G401 (cell line): ENCODE results near the gene KSR2. TPM values are rescaled to one million over a fixed set of nuclear protein-coding genes. Genes with fewer than 3 reads are reported as not detected.

ENCODE experiments used
- DNase-seq: peaks from one replicate; pipeline ENCODE4 v3.0.0-alpha.2; 2015; ENCODE audit warnings: low spot score
- in situ Hi-C: cut with HindIII; loops from 2 replicates; pipeline ENCODE4 v1.10.0; 2016; ENCODE audit warnings: low sequenced_read_pairs, mixed read lengths
- total RNA-seq: library from RNA; depleted of rRNA; stranded (reverse); fragments of >200 nt; shearing (Covaris generic); gene quantifications from 2 replicates; pipeline ENCODE4 v1.2.3, GENCODE V29; 2014

KSR2 gene
- total RNA-seq, 1 experiment from 2014 or later = not detected

DNA sequence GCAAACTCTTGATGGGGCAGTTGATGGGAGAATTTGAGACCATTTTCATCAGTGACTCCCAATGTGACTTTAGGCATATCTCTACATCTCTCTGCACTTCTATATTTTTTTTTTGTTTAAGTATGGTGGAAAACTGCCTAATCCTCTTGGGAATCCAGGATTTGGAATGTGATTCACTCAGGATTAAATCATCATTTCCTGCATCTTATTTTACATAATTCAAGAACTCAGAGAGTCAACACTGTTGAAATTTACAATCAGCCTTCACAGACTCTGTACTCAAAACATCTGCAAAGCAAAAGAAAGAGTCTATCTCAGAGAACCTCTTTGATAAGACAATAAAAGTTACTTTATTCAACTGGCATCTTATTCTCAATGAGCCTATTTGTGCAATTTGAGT, 346.7 kb downstream of the KSR2 start:
- no peak for DNase-seq
- in situ Hi-C loops = no loop called here

DNA sequence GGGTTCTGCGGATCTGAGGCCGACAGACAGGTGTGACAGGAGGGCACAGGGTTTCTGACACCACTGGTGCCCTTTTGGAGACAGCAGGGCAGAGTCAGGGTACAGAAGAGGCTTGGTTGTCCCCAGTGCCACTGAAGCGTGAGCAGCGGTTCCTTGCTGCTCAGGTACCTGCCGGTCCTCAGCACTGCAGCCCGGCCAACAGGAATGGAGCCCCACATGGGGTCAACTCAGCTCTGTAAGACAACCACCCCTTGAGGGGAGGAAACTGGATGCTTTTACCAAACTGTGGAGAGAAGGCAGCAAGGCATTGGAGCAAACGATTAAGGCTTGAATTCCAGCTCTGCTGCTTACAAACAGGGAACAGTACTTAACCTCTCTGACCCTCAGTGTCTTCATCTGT, 361.0 kb downstream of the KSR2 start:
- DNase-seq = no peak
- in situ Hi-C loops = no loop called here

DNA sequence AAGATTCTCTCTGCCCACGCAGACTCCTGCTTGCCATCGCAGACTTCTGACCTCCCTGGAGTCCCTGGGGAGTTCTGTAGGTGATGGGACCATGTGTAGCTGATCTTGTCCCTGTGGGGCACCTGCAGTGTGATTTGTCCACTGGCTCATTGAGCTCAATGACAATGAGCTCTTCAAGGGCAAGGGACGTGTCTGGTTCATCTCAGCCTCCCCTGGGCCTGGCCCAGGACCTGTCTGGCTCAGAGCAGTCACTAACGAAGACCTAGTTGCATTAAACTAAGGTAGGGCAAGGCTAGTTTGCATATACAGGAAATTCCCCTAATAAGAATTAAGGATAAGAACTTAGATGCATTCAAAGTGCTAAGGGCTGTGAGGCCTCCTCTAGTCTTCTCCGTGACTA, 361.8 kb downstream of the KSR2 start:
- in situ Hi-C loops = no loop called here
- DNase-seq = no peak

DNA sequence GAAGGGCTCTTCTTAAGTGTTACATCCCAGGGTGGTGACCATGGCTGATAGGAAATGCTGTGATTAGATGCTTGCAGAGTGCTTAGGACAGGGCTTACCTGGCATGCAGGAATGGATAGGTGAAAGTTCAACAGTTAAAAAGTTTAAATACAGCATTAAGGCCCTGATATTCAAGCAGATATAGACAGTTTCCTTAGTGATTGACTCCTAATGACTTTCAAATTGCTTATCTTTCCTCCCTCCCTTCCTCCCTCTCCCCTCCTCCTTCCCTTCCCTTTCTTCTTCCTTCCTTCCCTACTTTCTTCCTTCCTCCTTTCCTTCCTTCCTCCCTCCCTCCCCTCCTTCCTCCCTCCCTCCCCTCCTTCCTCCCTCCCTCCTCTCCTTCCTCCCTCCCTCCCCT, 362.8 kb downstream of the KSR2 start:
- in situ Hi-C loops = no loop called here
- DNase-seq = no peak

DNA sequence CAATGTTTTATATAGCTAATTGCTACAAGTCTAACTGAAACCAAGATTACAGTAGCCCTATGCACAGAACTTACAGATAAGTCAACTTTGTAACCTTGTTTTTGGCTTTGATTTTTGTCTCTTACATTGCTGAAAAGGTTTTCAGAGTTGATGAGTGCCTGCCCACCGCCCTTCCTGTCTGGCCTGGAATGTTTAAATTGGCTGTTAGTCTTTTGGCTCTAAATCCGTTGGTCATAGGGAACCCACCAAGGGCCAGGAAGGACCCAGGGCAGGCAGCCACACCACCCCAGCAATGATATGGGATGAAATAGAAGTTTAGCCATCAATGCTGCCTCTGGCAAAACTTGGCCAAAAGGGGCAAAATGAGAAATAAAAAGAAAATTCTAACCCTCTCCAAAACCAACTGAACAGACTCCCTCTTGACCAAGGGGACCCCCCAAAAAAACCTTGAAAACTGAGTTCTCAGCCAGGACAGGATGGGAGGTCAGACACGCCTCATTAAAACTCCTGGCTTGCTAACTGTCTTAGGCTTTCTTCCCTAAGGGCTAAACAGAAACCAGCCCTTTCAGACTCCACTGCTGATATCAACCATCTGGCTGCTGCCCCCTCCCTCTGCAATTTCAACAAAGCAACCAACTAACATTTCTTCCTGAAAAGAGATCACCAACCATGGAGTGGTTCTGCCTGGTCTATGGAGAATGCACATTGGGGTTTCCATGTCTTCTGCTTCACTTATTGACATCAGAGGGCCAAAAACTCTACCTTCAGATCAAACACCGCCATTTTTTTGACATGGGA, 365.3 kb downstream of the KSR2 start:
- in situ Hi-C loops = no loop called here
- DNase-seq = no peak

- in situ Hi-C loops = no loop called here
- DNase-seq = no peak
These were observed 368.9 kb downstream of the KSR2 start for GRCh38 chr12:117599849-117600248.

- in situ Hi-C loops = no loop called here
- peak; percentile 69 for DNase-seq
These were observed 371.8 kb downstream of the KSR2 start for GRCh38 chr12:117596968-117597367.

GRCh38 chr12:117595751-117596150, 373.0 kb downstream of the KSR2 start:
- in situ Hi-C loops = no loop called here
- DNase-seq = no peak

- in situ Hi-C loops = no loop called here
- DNase-seq = no peak
These were observed 374.3 kb downstream of the KSR2 start for GRCh38 chr12:117594481-117594880.

GRCh38 chr12:117593815-117594400, 374.9 kb downstream of the KSR2 start:
- in situ Hi-C loops = no loop called here
- no peak for DNase-seq

DNA sequence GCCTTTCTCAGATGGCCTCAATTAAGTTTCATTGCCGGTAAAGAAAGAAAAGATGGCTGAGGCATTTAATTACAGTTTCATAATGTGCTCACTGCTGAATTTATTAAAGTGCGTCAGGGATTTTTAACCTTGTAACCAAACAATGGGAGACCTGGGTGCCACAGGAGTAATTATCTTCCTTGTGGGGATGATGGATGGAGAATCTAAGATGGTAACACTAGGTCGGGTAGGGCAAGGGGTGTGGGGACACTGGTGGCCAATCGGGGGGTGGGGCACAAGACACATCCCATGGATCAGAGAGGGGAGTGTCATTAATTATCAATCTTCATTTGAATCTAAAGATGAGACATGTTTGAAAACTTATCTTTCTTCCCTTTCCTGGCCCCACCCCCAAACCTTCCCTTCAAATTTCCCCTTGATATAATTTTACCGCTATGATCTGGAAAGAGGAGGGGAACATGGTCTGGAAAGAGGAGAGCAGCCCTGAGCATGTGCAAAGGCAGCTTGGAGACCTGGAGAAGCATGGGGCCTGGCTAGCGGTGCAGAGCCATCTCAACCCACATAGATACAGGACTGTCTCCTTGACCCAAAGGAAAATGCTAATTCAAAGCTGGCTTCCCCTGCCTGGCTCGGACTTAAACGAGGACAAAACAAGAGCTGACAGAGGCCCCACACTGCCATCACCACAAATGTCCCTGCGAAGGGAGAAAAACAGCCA, 376.0 kb downstream of the KSR2 start:
- in situ Hi-C loops = no loop called here

DNA sequence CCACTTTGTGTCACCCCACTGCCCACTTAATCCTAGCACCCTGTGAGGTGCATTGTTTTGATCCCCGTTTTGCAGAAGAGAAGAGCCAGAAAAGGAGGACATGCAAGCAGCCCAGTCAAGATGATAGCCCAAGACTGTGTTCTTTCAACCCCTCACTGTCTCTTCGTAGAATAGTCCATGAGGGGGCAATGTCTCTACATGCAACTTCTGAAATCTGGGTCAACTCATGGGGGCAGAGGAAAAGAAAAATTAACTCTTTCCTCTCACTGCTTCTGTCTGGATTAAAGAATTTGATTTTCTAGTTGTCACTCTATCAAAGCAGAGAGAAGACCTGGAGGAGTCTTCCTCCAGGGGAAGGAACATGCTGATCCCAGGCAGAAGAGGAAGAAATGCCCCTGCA, 377.8 kb downstream of the KSR2 start:
- in situ Hi-C loops = no loop called here
- DNase-seq = no peak

More for the DNA sequence above, 376.0 kb downstream of the KSR2 start:
- DNase-seq = no peak

DNA sequence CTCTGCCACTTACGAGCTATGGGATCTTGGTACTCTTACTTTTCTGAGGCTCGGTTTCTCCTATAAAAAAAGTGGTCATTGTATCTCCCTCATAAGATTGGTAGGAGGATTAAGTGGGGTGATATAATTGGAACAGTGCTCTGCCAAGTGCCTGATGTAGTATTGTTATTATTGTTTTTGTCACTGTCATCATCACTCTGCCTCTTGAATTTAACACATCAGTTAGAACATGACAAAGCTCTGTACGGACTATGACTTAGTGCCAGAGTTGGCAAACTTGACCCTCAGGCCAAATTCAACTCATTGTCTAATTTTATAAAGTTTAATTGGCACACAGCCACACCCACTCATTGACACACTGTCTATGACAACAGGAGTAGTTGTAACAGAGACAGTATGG, 378.4 kb downstream of the KSR2 start:
- in situ Hi-C loops = no loop called here
- no peak for DNase-seq

DNA sequence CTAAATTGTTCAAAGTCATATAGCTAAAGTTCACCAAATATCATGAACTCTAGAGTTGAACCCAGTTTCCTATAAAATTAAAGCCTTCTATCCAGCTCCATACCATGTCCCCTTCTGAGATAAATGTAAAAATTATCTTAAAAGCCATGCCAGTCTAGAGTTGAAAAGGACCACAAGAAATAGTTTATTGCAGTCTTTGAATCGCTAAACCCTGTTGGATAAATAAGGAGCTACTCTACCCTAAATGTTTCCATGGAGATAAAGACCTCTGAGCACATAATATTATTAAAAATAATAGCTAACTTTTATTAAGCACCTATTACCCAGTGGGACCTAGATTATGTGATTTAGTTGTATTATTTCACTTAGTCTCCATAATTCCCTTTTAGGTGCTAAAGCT, 379.8 kb downstream of the KSR2 start:
- in situ Hi-C loops = no loop called here
- no peak for DNase-seq

- in situ Hi-C loops = no loop called here
- DNase-seq = no peak
These were observed 381.0 kb downstream of the KSR2 start for GRCh38 chr12:117587631-117588287.

DNA sequence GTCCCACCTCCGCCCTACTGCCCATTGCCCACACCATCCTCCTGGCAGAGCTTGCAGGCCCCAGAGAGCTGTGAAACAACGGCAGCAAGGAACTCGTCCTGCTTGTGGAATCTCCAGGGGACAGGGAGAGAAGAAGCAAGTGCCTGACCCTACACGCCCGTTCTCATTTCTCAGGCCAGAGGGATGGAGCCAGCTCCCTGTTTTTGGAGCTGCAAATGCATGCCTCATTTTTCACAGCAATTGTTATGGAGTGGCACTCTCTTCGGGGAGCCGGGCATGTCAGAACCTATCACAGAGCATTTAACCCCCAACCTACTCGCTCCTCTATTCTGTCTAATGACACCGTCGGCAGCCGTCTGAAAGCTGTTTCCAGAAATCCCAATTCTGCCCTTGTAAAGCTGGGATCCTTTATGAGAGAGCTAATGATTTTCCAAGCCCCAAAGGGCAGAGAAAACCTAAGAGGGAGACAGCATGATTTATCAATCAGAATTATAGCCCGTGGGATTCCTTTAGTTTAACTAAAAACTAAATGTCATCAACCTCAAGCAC, 385.0 kb downstream of the KSR2 start:
- in situ Hi-C loops = no loop called here

GRCh38 chr12:117583092-117583491, 385.7 kb downstream of the KSR2 start:
- no peak for DNase-seq
- in situ Hi-C loops = no loop called here

More for the DNA sequence above, 385.0 kb downstream of the KSR2 start:
- peak; percentile 69 for DNase-seq

DNA sequence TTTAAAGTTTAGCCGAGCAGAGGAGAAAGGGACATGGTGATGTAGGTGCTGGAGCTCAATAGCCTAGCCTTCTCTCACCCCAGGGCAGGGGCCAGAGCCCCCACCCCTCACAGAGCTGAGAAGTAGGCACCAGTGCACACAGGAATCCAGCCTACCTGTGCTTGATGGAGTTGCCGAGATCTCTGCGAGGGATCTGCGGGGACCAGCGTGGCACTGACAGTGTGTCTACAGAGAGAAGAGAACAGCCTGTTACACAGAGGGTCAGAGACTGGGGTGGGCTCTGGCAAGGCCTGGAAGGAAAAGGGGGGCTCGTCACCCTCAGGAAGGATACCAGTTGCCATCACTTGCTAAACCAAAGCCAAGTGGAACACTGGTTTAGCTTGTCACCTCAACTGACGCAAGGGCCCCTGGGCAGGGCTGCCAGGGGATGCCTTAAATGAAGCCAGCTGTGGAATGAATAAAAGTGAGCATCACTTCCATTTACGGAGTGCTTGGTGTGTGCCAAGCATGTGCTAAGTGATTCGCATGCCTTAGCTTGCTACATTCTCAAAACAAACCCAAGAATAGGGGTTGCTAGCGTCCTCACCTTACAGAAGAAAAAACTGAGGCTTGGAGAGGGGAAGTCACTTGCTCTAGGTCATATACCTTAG, 386.5 kb downstream of the KSR2 start:
- no peak for DNase-seq
- in situ Hi-C loops = no loop called here

DNA sequence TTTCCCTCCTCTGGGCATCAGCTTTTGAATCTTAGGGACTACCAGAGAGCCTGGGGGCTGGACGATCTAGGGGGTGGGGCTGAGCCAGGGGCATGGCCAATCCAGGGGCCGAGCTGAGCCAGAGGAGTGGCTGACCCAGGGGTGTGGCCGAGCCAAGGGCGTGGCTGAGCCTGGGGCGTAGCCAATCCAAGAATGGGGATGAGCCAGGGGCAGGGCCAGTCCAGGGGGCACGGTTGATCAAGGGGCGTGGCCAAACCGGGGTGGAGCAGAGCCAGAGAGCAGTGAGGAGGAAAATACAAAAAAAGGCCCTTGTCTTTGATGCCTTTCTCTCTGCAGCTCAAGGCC, 388.1 kb downstream of the KSR2 start:
- DNase-seq = no peak
- in situ Hi-C loops = no loop called here
